HG03378 (cell line): Measurements from ENCODE around the gene NARS2.
"Not testable (repeated sequence)": the region's sequence is repeated elsewhere in the genome, so short reads cannot be mapped to it uniquely, and the experiment has no call there.

Experiments used
- ATAC-seq: cut with Tn5 transposase; IDR thresholded peaks from one replicate; pipeline ENCODE4 v1.9.1; 2021; ENCODE audit warnings: mild to moderate bottlenecking, moderate library complexity; ENCODE audit not compliant: unreplicated experiment

Gene NARS2

GRCh38 chr11:78493413-78493975 lies 81.2 kb downstream of the NARS2 start:
- ATAC-seq = no peak

GRCh38 chr11:78492973-78493372 lies 81.7 kb downstream of the NARS2 start:
- ATAC-seq = no peak

GRCh38 chr11:78489184-78489583 lies 85.5 kb downstream of the NARS2 start:
- no peak for ATAC-seq

GRCh38 chr11:78478536-78478935 lies 96.1 kb downstream of the NARS2 start:
- ATAC-seq = no peak

GRCh38 chr11:78476066-78476465 lies 98.6 kb downstream of the NARS2 start:
- no peak for ATAC-seq

GRCh38 chr11:78474451-78474850 lies 100.2 kb downstream of the NARS2 start:
- no peak for ATAC-seq

GRCh38 chr11:78472905-78473304 lies 101.8 kb downstream of the NARS2 start:
- ATAC-seq = no peak

GRCh38 chr11:78472382-78472781 lies 102.3 kb downstream of the NARS2 start:
- no peak for ATAC-seq

- no peak for ATAC-seq
Observed at GRCh38 chr11:78470861-78471442, 103.7 kb downstream of the NARS2 start.

GRCh38 chr11:78469896-78470295 lies 104.8 kb downstream of the NARS2 start:
- no peak for ATAC-seq

- no peak for ATAC-seq
Observed at GRCh38 chr11:78467931-78468330, 106.7 kb downstream of the NARS2 start.

- no peak for ATAC-seq
Observed at GRCh38 chr11:78467370-78467769, 107.3 kb downstream of the NARS2 start.

- ATAC-seq = peak; percentile 98
Observed at GRCh38 chr11:78465169-78465942, 109.3 kb downstream of the NARS2 start.

GRCh38 chr11:78464787-78465168 lies 109.9 kb downstream of the NARS2 start:
- ATAC-seq = not testable (repeated sequence)

GRCh38 chr11:78460471-78460870 lies 114.2 kb downstream of the NARS2 start:
- ATAC-seq = no peak

- no peak for ATAC-seq
Observed at GRCh38 chr11:78459738-78460137, 114.9 kb downstream of the NARS2 start.

GRCh38 chr11:78457448-78457847 lies 117.2 kb downstream of the NARS2 start:
- no peak for ATAC-seq

- no peak for ATAC-seq
Observed at GRCh38 chr11:78453140-78453935, 121.3 kb downstream of the NARS2 start.

- no peak for ATAC-seq
Observed at GRCh38 chr11:78451371-78452150, 123.1 kb downstream of the NARS2 start.

GRCh38 chr11:78450866-78451265 lies 123.8 kb downstream of the NARS2 start:
- ATAC-seq = no peak

- ATAC-seq = no peak
Observed at GRCh38 chr11:78449866-78450265, 124.8 kb downstream of the NARS2 start.
